Measurements from ENCODE around the gene FSTL1. TPM values are rescaled to one million over a fixed set of nuclear protein-coding genes. Genes with fewer than 3 reads are reported as not detected.

FSTL1 gene
- total RNA-seq, 1 donor, result 2,074 TPM

- Histone ChIP-seq H3K4me3 (ENCODE audit: insufficient read depth, low read length) (no peak overlapping the region), H3K27ac (ENCODE audit: low read depth, low read length) (peak overlapping the region; percentile 87), H3K36me3 (ENCODE audit: insufficient read depth, low read length) (peaks cover 95% of the 10 kb centered on the region), H3K4me2 (ENCODE audit: insufficient read depth, low read length) (no peak overlapping the region), H3K4me1 (ENCODE audit: insufficient read depth, low read length) (peaks cover 97% of the 10 kb centered on the region), H3K79me2 (ENCODE audit: insufficient read depth, low read length) (peaks cover 100% of the 10 kb centered on the region), H2AFZ (ENCODE audit: low read length) (no peak overlapping the region), H3K27me3 (ENCODE audit: insufficient read depth, low read length) (no peaks in the 10 kb centered on the region), H4K20me1 (ENCODE audit: insufficient read depth, low read length) (peaks cover 86% of the 10 kb centered on the region), H3K9me3 (ENCODE audit: low read depth, low read length) (no peaks in the 10 kb centered on the region)
- no peak for TF ChIP-seq CTCF (IDR thresholded peaks at IDR 0.05; ENCODE audit: extremely low read depth, low read depth, low read length)
- DNase-seq (ENCODE audit: insufficient read length, low spot score, missing footprints), result no peak
Measured at GRCh38 chr3:120423432-120423831, 27.4 kb downstream of the FSTL1 start.

- no peak for TF ChIP-seq CTCF (IDR thresholded peaks at IDR 0.05; ENCODE audit: extremely low read depth, low read depth, low read length)
- Histone ChIP-seq H3K79me2 (ENCODE audit: insufficient read depth, low read length) (peaks cover 94% of the 10 kb centered on the region), H3K4me1 (ENCODE audit: insufficient read depth, low read length) (peaks cover 94% of the 10 kb centered on the region), H3K27ac (ENCODE audit: low read depth, low read length) (peak overlapping the region; percentile 70), H3K27me3 (ENCODE audit: insufficient read depth, low read length) (no peaks in the 10 kb centered on the region), H4K20me1 (ENCODE audit: insufficient read depth, low read length) (peaks cover 82% of the 10 kb centered on the region), H3K4me2 (ENCODE audit: insufficient read depth, low read length) (no peak overlapping the region), H3K9me3 (ENCODE audit: low read depth, low read length) (no peaks in the 10 kb centered on the region), H2AFZ (ENCODE audit: low read length) (no peak overlapping the region), H3K4me3 (ENCODE audit: insufficient read depth, low read length) (no peak overlapping the region), H3K36me3 (ENCODE audit: insufficient read depth, low read length) (peaks cover 83% of the 10 kb centered on the region)
- DNase-seq (ENCODE audit: insufficient read length, low spot score, missing footprints), result no peak
Measured at GRCh38 chr3:120421926-120422325, 28.9 kb downstream of the FSTL1 start.

GRCh38 chr3:120420928-120421551 lies 29.8 kb downstream of the FSTL1 start:
- H3K79me2 ChIP-seq (ENCODE audit: insufficient read depth, low read length), result peaks cover 94% of the 10 kb centered on the region

More at GRCh38 chr3:120420928-120421551, 29.8 kb downstream of the FSTL1 start:
- no peaks in the 10 kb centered on the region for H3K27me3 ChIP-seq (ENCODE audit: insufficient read depth, low read length)
- peaks cover 85% of the 10 kb centered on the region for H3K36me3 ChIP-seq (ENCODE audit: insufficient read depth, low read length)
- no peak overlapping the region for H3K4me2 ChIP-seq (ENCODE audit: insufficient read depth, low read length)
- H3K4me3 ChIP-seq (ENCODE audit: insufficient read depth, low read length), result no peak overlapping the region
- no peak for DNase-seq (ENCODE audit: insufficient read length, low spot score, missing footprints)
- no peaks in the 10 kb centered on the region for H3K9me3 ChIP-seq (ENCODE audit: low read depth, low read length)
- peaks cover 90% of the 10 kb centered on the region for H3K4me1 ChIP-seq (ENCODE audit: insufficient read depth, low read length)
- peak overlapping the region; percentile 70 for H3K27ac ChIP-seq (ENCODE audit: low read depth, low read length)
- H4K20me1 ChIP-seq (ENCODE audit: insufficient read depth, low read length), result peaks cover 83% of the 10 kb centered on the region
- TF ChIP-seq CTCF (IDR thresholded peaks at IDR 0.05; ENCODE audit: extremely low read depth, low read depth, low read length), result peak; percentile 22
- H2AFZ ChIP-seq (ENCODE audit: low read length), result no peak overlapping the region

Measured in osteoblast (primary cell).